Activated CD8-positive, alpha-beta T cell treated with anti-CD3 and anti-CD28 coated beads for 36 hours (primary cell): ENCODE data around the gene FGF11. TPM values are rescaled to one million over a fixed set of nuclear protein-coding genes. Genes with fewer than 3 reads are reported as not detected.
A peak's percentile ranks its signal among the peaks of the same experiment; 100 is the strongest.
"Not testable (repeated sequence)": the region's sequence is repeated elsewhere in the genome, so short reads cannot be mapped to it uniquely, and the experiment has no call there.

Experiments used
- ATAC-seq: fragments of 200-7000 bp; cut with Tn5 transposase; one replicate; pipeline ENCODE4 v1.10.0; 2021; ENCODE audit warnings: mild to moderate bottlenecking, moderate library complexity
- CTCF ChIA-PET: fragments of 350-600 bp; sonication (Branson Sonifier 250); formaldehyde crosslinking; loops from one replicate; lab custom pipeline; 2021; ENCODE audit warnings: antibody characterized with exemption; lab: Charles Lee
- POLR2A ChIA-PET: fragments of 350-600 bp; sonication (Branson Sonifier 250); formaldehyde crosslinking; loops from one replicate; lab custom pipeline; 2021; ENCODE audit warnings: antibody characterized with exemption; lab: Charles Lee
- DNase-seq: peaks from one replicate; pipeline ENCODE4 v3.0.0-alpha.2; 2020
- H3K27ac Mint-ChIP-seq: one replicate; pipeline ENCODE4 v1.8.0; 2021; ENCODE audit warnings: mild to moderate bottlenecking, mixed read lengths
- H3K27me3 Mint-ChIP-seq: one replicate; pipeline ENCODE4 v1.8.0; 2021; ENCODE audit warnings: mixed read lengths
- H3K36me3 Mint-ChIP-seq: one replicate; pipeline ENCODE4 v1.8.0; 2021; ENCODE audit warnings: low read depth, mixed read lengths
- H3K4me1 Mint-ChIP-seq: one replicate; pipeline ENCODE4 v1.8.0; 2021; ENCODE audit warnings: low read depth, mixed read lengths
- H3K4me3 Mint-ChIP-seq: one replicate; pipeline ENCODE4 v1.8.0; 2021; ENCODE audit warnings: mild to moderate bottlenecking, moderate library complexity, mixed read lengths
- H3K9me3 Mint-ChIP-seq: one replicate; pipeline ENCODE4 v1.8.0; 2021; ENCODE audit warnings: mixed read lengths
- intact Hi-C: fragments of 100-400 bp; cut with micrococcal nuclease; formaldehyde crosslinking; loops from one replicate; pipeline ENCODE4 v1.10.0; 2022
- total RNA-seq, 2 experiments: library from RNA; stranded (reverse); gene quantifications; one replicate each; pipeline ENCODE4 v1.2.3, GENCODE V29; 2021
- TF ChIP-seq, protein P1 (sequence below): fragments of 200-600 bp; IDR thresholded peaks from one replicate; pipeline ENCODE4 v1.8.0; 2022; ENCODE audit warnings: antibody characterized with exemption, mild to moderate bottlenecking

Gene FGF11
- total RNA-seq, 2 experiments from 2014 or later, result 16.5 to 16.6 TPM

DNA sequence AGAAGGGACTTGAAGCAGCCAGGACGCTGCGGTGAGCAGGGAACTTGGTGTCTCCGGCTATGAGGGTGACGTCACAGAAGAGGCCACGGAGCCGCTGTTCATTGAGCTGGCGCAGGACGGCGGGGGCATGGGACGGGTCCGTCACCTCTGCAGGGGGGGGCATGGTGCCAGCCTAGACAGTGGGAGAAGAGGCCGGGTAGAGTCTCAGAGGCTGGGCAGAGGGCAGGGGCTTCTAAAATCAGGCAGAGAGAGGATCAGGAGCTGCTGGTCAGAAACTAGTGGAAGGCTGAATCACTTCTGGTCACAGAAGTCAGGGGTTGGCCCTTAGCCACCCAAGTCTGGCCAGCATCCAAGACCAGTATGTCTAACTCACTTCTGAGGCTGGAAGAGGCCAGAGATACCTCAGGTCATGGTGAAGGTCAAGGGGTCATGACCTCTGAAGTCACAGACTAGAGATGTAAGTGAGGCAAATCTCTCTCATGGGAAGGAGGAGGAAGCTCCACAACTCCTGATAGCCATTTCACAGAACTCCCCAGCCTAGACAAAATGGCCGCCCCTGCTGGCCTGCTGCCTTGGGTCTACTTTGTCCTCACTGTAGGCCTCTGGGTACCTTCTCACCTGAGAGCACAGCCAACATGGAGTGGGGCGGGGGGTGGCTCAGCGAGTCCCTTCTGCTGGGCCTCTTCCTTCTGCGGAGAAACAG, 27.5 kb downstream of the FGF11 start:
- ChIA-PET CTCF (interaction anchor here (1.3 to 2.2 kb wide), 4 partner anchors 9 to 111 kb away, joined by 3 to 8 read pairs (median 6); no protein-coding TSS in a partner anchor), POLR2A (interaction anchor here (0.6 to 16.3 kb wide), 4 partner anchors 9 to 21 kb away, joined by 4 to 122 read pairs (median 5); partner anchors contain the start of gene ZBTB4)
- intact Hi-C loops, result no loop called here
- Mint-ChIP-seq H3K27me3 (no peaks in the 10 kb centered on the region), H3K27ac (peak overlapping the region; percentile 83), H3K36me3 (peaks cover 13% of the 10 kb centered on the region), H3K9me3 (no peaks in the 10 kb centered on the region), H3K4me1 (peaks cover 28% of the 10 kb centered on the region), H3K4me3 (no peak overlapping the region)
- DNase-seq (no peak), ATAC-seq (peak; percentile 8)
- TF ChIP-seq, protein P1, sequence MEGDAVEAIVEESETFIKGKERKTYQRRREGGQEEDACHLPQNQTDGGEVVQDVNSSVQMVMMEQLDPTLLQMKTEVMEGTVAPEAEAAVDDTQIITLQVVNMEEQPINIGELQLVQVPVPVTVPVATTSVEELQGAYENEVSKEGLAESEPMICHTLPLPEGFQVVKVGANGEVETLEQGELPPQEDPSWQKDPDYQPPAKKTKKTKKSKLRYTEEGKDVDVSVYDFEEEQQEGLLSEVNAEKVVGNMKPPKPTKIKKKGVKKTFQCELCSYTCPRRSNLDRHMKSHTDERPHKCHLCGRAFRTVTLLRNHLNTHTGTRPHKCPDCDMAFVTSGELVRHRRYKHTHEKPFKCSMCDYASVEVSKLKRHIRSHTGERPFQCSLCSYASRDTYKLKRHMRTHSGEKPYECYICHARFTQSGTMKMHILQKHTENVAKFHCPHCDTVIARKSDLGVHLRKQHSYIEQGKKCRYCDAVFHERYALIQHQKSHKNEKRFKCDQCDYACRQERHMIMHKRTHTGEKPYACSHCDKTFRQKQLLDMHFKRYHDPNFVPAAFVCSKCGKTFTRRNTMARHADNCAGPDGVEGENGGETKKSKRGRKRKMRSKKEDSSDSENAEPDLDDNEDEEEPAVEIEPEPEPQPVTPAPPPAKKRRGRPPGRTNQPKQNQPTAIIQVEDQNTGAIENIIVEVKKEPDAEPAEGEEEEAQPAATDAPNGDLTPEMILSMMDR, result no peak

DNA sequence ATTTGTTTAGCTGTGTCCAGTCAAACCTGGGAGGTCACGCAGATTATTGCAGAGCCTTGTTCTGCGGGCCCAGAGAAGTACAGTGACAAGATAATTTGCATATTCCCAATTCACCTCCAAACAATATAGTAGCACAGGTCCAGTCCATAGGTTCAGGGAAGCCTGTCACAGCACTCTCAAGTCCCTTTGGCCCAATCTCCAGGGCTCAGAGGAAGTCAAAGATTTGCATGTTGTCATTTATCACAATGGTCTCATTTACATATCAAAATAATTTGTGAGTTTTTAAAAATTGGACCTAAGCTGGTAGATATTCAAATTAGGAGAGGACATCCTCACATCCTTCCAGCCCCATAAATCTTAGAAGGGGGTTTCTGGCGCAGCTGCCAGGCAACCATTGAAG, 28.2 kb downstream of the FGF11 start:
- TF ChIP-seq, protein P1, result no peak
- ATAC-seq (no peak), DNase-seq (no peak)
- peak overlapping the region; percentile 83 for H3K27ac Mint-ChIP-seq
- no peaks in the 10 kb centered on the region for H3K27me3 Mint-ChIP-seq
- H3K9me3 Mint-ChIP-seq, result no peaks in the 10 kb centered on the region
- H3K4me3 Mint-ChIP-seq, result no peak overlapping the region
- POLR2A ChIA-PET, result interaction anchor here (0.7 to 16.3 kb wide), 6 partner anchors 10 to 93 kb away, joined by 3 to 122 read pairs (median 4); partner anchors contain the start of gene ZBTB4
- intact Hi-C loops, result no loop called here
- CTCF ChIA-PET, result interaction anchor here (1.3 to 2.2 kb wide), 4 partner anchors 9 to 112 kb away, joined by 3 to 8 read pairs (median 6); no protein-coding TSS in a partner anchor
- H3K36me3 Mint-ChIP-seq, result peaks cover 13% of the 10 kb centered on the region
- peaks cover 31% of the 10 kb centered on the region for H3K4me1 Mint-ChIP-seq

DNA sequence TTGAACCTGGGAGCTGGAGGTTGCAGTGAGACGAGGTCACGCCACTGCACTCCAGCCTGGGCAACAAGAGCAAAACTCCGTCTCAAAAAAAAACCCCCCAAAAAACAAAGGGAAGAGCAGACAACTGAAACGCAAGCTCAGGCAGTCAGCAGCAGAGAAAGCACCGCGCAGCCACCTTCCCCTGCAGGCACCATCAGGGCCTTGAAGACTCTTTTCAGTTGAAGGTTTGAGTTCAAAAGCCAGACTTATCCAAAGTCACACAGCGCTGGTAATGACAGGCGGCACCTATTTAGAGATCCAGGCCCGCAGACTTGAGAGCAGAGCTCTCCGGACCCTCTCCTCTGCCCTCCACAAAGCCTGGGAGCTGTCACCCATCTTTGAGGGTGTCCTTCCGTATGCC, 29.0 kb downstream of the FGF11 start:
- TF ChIP-seq, protein P1, result no peak
- H3K27ac Mint-ChIP-seq, result peak overlapping the region; percentile 30
- no peaks in the 10 kb centered on the region for H3K9me3 Mint-ChIP-seq
- ATAC-seq, result no peak
- peaks cover 31% of the 10 kb centered on the region for H3K4me1 Mint-ChIP-seq
- no peak overlapping the region for H3K4me3 Mint-ChIP-seq
- no peak for DNase-seq
- H3K27me3 Mint-ChIP-seq, result no peaks in the 10 kb centered on the region
- POLR2A ChIA-PET, result interaction anchor here (0.7 to 16.3 kb wide), 6 partner anchors 9 to 93 kb away, joined by 3 to 122 read pairs (median 4); partner anchors contain the start of gene ZBTB4
- peaks cover 11% of the 10 kb centered on the region for H3K36me3 Mint-ChIP-seq
- CTCF ChIA-PET, result interaction anchor here (1.3 to 2.2 kb wide), 4 partner anchors 8 to 112 kb away, joined by 3 to 8 read pairs (median 6); no protein-coding TSS in a partner anchor
- intact Hi-C loops, result no loop called here

DNA sequence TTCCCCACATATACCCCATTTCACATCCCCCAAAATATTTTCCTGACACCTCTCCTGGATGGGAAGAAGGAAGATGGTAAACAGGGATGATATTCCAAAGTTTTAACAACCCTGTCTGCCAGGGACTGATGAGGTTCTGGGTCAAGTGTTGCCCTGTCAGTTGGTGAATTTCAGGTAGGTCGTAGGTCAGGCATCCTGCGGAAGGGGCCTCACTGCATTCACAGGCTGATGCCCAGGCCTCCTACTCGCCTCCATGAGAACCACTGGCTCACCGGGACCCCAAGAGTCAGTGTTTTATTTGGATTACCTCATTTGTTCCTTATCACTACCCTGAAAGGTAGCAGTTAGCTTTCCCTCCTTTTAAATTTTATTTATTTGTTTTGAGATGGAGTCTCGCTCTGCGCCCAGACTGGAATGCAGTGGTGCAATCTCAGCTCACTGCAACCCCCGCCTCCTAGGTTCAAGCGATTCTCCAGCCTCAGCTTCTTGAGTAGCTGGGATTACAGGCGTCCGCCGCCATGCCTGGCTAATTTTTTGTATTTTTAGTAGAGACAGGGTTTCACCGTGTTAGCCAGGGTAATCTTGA, 29.6 kb downstream of the FGF11 start:
- ATAC-seq (no peak), DNase-seq (no peak)
- Mint-ChIP-seq H3K27ac (peak overlapping the region; percentile 30), H3K4me3 (no peak overlapping the region), H3K27me3 (no peaks in the 10 kb centered on the region), H3K4me1 (peaks cover 35% of the 10 kb centered on the region), H3K9me3 (no peaks in the 10 kb centered on the region), H3K36me3 (peaks cover 11% of the 10 kb centered on the region)
- ChIA-PET CTCF (no interaction called here), POLR2A (interaction anchor here (1.2 to 16.3 kb wide), 3 partner anchors 8 to 32 kb away, joined by 4 to 122 read pairs (median 5); partner anchors contain the start of gene ZBTB4)
- TF ChIP-seq, protein P1, result no peak
- intact Hi-C loops, result no loop called here

DNA sequence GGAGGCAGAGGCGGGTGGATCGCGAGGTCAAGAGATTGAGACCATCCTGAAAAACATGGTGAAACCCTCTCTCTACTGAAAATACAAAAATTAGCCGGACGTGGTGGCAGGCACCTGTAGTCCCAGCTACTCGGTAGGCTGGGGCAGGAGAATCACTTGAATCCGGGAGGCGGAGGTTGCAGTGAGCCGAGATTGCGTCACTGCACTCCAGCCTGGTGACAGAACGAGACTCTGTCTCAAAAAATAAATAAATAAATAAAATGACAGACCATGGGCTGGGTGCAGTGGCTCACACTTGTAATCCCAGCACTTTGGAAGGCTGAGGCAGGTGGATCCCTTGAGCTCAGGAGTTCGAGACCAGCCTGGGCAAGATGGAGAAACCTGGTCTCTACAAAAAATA, 30.5 kb downstream of the FGF11 start:
- H3K27ac Mint-ChIP-seq, ATAC-seq, DNase-seq, H3K9me3 Mint-ChIP-seq, intact Hi-C loops, H3K4me3 Mint-ChIP-seq, H3K27me3 Mint-ChIP-seq: not testable (repeated sequence)
- H3K4me1 Mint-ChIP-seq, result peaks cover 35% of the 10 kb centered on the region
- ChIA-PET POLR2A (interaction anchor here (2.2 kb wide), 1 partner anchor 9 kb away, joined by 12 read pairs; the partner anchor contains the start of gene ZBTB4), CTCF (interaction anchor here (0.8 to 1.3 kb wide), 2 partner anchors 33 to 45 kb away, joined by 3 read pairs; no protein-coding TSS in a partner anchor)
- H3K36me3 Mint-ChIP-seq, result peaks cover 11% of the 10 kb centered on the region

DNA sequence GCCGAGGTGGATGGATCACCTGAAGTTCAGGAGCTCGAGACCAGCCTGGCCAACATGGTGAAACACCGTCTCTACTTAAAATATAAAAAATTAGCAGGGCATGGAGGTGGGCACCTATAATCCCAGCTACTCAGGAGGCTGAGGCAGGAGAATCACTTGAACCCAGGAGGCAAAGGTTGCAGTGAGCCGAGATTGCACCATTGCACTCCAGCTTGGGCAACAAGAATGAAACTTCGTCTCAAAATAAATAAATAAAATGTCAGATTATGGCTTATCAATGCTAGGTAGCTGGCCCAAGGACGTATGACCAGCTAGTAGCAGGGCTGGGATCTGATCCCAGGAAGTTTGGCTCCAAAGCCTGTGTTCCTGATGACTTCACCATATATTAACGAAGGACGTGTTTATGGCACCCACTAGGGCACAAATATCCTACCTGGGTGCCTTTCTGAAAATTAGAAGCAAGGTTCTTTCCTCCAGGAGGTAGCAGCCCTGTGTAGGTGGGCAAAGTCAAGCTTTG, 31.2 kb downstream of the FGF11 start:
- peaks cover 10% of the 10 kb centered on the region for H3K36me3 Mint-ChIP-seq
- H3K9me3 Mint-ChIP-seq, H3K27me3 Mint-ChIP-seq, H3K27ac Mint-ChIP-seq, H3K4me3 Mint-ChIP-seq, ATAC-seq, intact Hi-C loops, DNase-seq: not testable (repeated sequence)
- H3K4me1 Mint-ChIP-seq, result peaks cover 37% of the 10 kb centered on the region
- ChIA-PET POLR2A (interaction anchor here (1.1 to 2.2 kb wide), 8 partner anchors 9 to 44 kb away, joined by 3 to 12 read pairs (median 4); partner anchors contain the start of genes POLR2A and ZBTB4), CTCF (interaction anchor here (0.8 to 1.3 kb wide), 3 partner anchors 34 to 119 kb away, joined by 3 read pairs; partner anchors contain the start of gene SOX15)
